Thyroid gland (tissue), 4 donors: Measurements from ENCODE around the gene PYDC1. TPM values are rescaled to one million over a fixed set of nuclear protein-coding genes. Genes with fewer than 3 reads are reported as not detected.

Experiments
- DNase-seq, 2 donors: peaks; one replicate each; pipeline ENCODE4 v3.0.0-alpha.2; 2019
- H3K27ac ChIP-seq, 3 donors: fragments of 200-600 bp; sonication (generic); 1 replicate in 2 of 3; 2 replicates in 1 of 3; pipeline ENCODE4 v1.5.1; 2016 to 2019; ENCODE audit warnings: mild to moderate bottlenecking in 1 of 3, moderate library complexity in 1 of 3
- H3K27me3 ChIP-seq: fragments of 200-600 bp; sonication (generic); one replicate; pipeline ENCODE4 v1.5.1; 2019
- H3K36me3 ChIP-seq, 2 donors: fragments of 200-600 bp; sonication (generic); one replicate each; pipeline ENCODE4 v1.5.1; 2016 to 2019
- H3K4me1 ChIP-seq, 2 donors: fragments of 200-600 bp; sonication (generic); one replicate each; pipeline ENCODE4 v1.5.1; 2017 to 2019
- H3K4me3 ChIP-seq, 3 donors: fragments of 200-600 bp; sonication (generic); replicated peaks in 1 of 3; 1 replicate in 2 of 3; 2 replicates in 1 of 3; pipeline ENCODE4 v1.5.1; 2016; ENCODE audit warnings: mild to moderate bottlenecking in 1 of 3
- H3K9me3 ChIP-seq: fragments of 200-600 bp; sonication (generic); one replicate; pipeline ENCODE4 v1.5.1; 2017
- POLR2A ChIP-seq, 2 donors: fragments of 450-650 bp; IDR thresholded peaks; one replicate each; pipeline ENCODE4 v1.6.1; 2017; ENCODE audit warnings: antibody characterized with exemption in 2 of 2, mild to moderate bottlenecking in 2 of 2, moderate library complexity in 1 of 2
- WGBS, 2 donors: methylation state at CpG; one replicate each; pipeline ENCODE4 v1.1.5; 2017; 5-methylcytosine and 5-hydroxymethylcytosine counted together
- intact Hi-C: fragments of 100-400 bp; cut with DNase I; formaldehyde crosslinking; loops from one replicate; pipeline ENCODE4 v1.15.1; 2023
- total RNA-seq, 4 donors: library from RNA; depleted of rRNA; stranded (reverse); fragments of >200 nt; gene quantifications; one replicate each; pipeline ENCODE4 v1.2.3, GENCODE V29; 2016
- TF ChIP-seq, protein P1 (sequence below), 6 experiments: fragments of 200-600 bp in 3 of 6; fragments of 450-650 bp in 3 of 6; sonication (generic) in 3 of 6; IDR thresholded peaks; one replicate each; pipeline ENCODE4 v1.5.1; 2016 to 2019; ENCODE audit warnings: antibody characterized with exemption in 6 of 6, mild to moderate bottlenecking in 2 of 6, inconsistent platforms in 1 of 6, moderate library complexity in 1 of 6

The PYDC1 gene
- total RNA-seq, 4 donors from 2014 or later = not detected

DNA sequence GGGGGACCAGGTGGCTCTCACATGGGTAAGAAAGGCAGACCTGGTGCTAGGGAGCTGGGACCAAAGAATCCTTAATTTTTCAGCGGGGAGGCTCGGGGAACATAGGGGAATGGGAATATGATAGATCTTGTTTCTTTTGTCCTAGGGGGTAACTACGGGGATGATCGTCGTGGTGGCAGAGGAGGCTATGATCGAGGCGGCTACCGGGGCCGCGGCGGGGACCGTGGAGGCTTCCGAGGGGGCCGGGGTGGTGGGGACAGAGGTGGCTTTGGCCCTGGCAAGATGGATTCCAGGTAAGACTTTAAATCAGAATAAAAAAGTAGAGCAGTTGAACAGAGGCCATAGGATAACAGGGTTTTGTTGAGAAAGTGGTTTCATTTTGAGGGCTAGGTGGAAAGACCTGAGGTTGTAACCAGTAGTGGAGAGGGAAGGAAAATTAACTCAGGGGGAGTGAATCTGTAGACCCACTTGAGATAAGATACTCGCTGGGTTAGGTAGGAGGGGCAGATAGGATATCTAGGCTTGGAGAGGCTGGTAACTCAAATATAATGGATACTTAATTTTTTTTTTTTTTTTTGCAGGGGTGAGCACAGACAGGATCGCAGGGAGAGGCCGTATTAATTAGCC, 26.0 kb downstream of the PYDC1 start:
- DNase-seq = no peak
- Histone ChIP-seq H3K27ac (no peak overlapping the region), H3K27me3 (no peaks in the 10 kb centered on the region), H3K4me3 (no peak overlapping the region), H3K36me3 (peaks cover 94 to 97% of the 10 kb centered on the region in 2 donors), H3K4me1 (no peaks in the 10 kb centered on the region), H3K9me3 (no peaks in the 10 kb centered on the region)
- 95 to 97% methylated on average over 17 of the region's 17 CpGs for WGBS, 2 donors
- TF ChIP-seq, protein P1, sequence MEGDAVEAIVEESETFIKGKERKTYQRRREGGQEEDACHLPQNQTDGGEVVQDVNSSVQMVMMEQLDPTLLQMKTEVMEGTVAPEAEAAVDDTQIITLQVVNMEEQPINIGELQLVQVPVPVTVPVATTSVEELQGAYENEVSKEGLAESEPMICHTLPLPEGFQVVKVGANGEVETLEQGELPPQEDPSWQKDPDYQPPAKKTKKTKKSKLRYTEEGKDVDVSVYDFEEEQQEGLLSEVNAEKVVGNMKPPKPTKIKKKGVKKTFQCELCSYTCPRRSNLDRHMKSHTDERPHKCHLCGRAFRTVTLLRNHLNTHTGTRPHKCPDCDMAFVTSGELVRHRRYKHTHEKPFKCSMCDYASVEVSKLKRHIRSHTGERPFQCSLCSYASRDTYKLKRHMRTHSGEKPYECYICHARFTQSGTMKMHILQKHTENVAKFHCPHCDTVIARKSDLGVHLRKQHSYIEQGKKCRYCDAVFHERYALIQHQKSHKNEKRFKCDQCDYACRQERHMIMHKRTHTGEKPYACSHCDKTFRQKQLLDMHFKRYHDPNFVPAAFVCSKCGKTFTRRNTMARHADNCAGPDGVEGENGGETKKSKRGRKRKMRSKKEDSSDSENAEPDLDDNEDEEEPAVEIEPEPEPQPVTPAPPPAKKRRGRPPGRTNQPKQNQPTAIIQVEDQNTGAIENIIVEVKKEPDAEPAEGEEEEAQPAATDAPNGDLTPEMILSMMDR (IDR thresholded peaks at IDR 0.05) = no peak
- no peak for TF ChIP-seq POLR2A (IDR thresholded peaks at IDR 0.05)
- intact Hi-C loops = no loop called here

DNA sequence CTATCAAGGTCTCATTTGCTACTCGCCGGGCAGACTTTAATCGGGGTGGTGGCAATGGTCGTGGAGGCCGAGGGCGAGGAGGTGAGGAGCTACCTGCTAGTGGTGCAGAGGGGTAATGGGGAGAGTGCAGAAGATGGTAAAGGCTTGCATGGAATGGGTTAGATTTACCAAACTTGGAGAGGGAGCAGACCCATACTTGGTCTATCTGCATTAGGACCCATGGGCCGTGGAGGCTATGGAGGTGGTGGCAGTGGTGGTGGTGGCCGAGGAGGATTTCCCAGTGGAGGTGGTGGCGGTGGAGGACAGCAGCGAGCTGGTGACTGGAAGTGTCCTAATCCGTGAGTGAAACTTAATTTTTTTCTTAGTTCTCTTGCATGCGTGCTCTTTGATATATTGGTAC, 26.9 kb downstream of the PYDC1 start:
- TF ChIP-seq, protein P1 (IDR thresholded peaks at IDR 0.05) = no peak
- TF ChIP-seq POLR2A (IDR thresholded peaks at IDR 0.05) = no peak
- Histone ChIP-seq H3K27me3 (no peaks in the 10 kb centered on the region), H3K4me1 (no peaks in the 10 kb centered on the region), H3K4me3 (no peak overlapping the region), H3K36me3 (peaks cover 97% of the 10 kb centered on the region in 2 donors), H3K27ac (no peak overlapping the region), H3K9me3 (no peaks in the 10 kb centered on the region)
- WGBS, 2 donors = 95 to 96% methylated on average over 12 of the region's 12 CpGs
- no peak for DNase-seq
- intact Hi-C loops = no loop called here

DNA sequence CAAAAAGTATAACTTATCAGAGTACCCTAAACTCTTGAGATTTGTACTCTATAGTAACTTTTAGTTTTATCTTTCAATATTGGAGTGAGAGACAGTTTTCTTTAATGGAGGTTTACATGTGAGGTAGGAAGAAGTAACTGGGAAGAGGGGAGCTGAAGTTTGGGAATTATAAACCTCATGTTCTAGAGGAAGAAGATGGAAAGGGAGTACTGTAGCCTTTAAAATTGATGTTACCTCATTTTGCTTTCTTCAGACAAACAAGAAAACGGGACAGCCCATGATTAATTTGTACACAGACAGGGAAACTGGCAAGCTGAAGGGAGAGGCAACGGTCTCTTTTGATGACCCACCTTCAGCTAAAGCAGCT, 27.5 kb downstream of the PYDC1 start:
- H3K9me3 ChIP-seq = no peaks in the 10 kb centered on the region
- 95 to 98% methylated on average over 2 of the region's 2 CpGs for WGBS, 2 donors
- H3K36me3 ChIP-seq = peaks cover 98% of the 10 kb centered on the region in 2 donors
- no peak for DNase-seq
- no peaks in the 10 kb centered on the region for H3K27me3 ChIP-seq
- TF ChIP-seq POLR2A (IDR thresholded peaks at IDR 0.05) = no peak
- TF ChIP-seq, protein P1 (IDR thresholded peaks at IDR 0.05) = no peak
- intact Hi-C loops = loop anchor here (10.0 kb wide), 1 partner anchor 275 kb away; no protein-coding TSS in a partner anchor
- no peak overlapping the region for H3K4me3 ChIP-seq
- H3K27ac ChIP-seq = no peak overlapping the region
- H3K4me1 ChIP-seq = no peaks in the 10 kb centered on the region

DNA sequence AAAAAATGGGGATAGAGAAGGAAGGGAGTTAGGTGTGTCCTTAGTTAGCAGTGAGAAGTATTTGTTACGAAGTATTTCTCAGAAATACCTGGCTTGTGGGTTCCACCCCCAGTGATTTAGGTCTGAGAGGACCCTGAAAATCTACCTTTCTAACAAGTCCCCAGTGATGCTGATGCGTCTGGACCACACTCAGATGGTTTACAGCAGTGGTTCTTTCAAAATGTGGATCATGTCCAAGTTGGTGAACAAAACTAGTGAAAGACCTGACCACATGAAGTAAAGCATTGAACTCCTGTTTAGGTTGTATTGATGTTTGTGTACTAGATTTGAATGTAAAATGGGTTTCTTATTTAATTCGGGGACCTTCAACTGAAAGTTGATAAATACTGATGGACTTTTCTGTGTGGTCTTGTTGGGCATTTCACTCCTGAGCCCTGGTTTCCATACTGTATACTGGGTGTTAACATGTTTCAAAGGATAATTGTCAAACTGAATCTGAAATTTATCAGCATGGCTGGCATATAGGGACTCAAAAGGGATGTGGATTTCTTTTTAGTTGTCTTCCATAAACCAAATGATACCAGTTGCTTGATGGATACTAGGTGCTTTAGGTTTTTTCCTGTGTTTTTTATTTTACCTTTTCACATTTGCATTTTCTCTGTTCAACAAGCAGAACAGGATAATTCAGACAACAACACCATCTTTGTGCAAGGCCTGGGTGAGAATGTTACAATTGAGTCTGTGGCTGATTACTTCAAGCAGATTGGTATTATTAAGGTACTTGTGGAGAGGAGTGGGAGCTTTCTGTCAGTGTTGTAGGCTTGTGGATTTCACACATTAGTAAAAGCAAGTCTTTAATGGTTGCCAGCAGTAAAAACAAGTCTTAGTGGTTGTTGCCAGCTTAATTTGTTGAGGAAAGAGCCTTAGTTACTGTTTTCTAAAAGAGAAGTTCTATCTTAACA, 28.2 kb downstream of the PYDC1 start:
- intact Hi-C loops = loop anchor here (10.0 kb wide), 1 partner anchor 276 kb away; no protein-coding TSS in a partner anchor
- H3K27me3 ChIP-seq = no peaks in the 10 kb centered on the region
- H3K4me3 ChIP-seq = no peak overlapping the region
- H3K4me1 ChIP-seq = peaks cover 0 to under 1% of the 10 kb centered on the region in 2 donors
- DNase-seq = no peak
- no peak overlapping the region for H3K27ac ChIP-seq
- TF ChIP-seq POLR2A (IDR thresholded peaks at IDR 0.05) = no peak
- TF ChIP-seq, protein P1 (IDR thresholded peaks at IDR 0.05) = no peak
- peaks cover 98 to 99% of the 10 kb centered on the region in 2 donors for H3K36me3 ChIP-seq
- 86 to 93% methylated on average over 3 of the region's 3 CpGs for WGBS, 2 donors
- no peaks in the 10 kb centered on the region for H3K9me3 ChIP-seq
